OCI-LY1 (cell line): Measurements from ENCODE around the gene TCEAL9.

Experiments
- H2AFZ ChIP-seq: fragments of 200-600 bp; sonication (generic), shearing (Covaris generic); 2 replicates; pipeline ENCODE4 v1.6.0; 2014; ENCODE audit warnings: antibody characterized with exemption, mild to moderate bottlenecking, low read length
- H3F3A ChIP-seq: fragments of 200-600 bp; sonication (generic), shearing (Covaris generic); 2 replicates; pipeline ENCODE4 v1.6.0; 2014; ENCODE audit warnings: mild to moderate bottlenecking, antibody characterized with exemption, low read length, moderate library complexity; ENCODE audit not compliant: insufficient read depth
- H3K27ac ChIP-seq: fragments of 200-600 bp; sonication (generic); 2 replicates; pipeline ENCODE4 v1.5.1; 2014; ENCODE audit warnings: low read length, mixed run types, mild to moderate bottlenecking, low read depth; ENCODE audit not compliant: poor library complexity, severe bottlenecking
- H3K27me3 ChIP-seq: fragments of 200-600 bp; sonication (generic); 2 replicates; pipeline ENCODE4 v1.6.0; 2014; ENCODE audit warnings: antibody characterized with exemption, mild to moderate bottlenecking, low read length, moderate library complexity; ENCODE audit not compliant: insufficient read depth
- H3K36me3 ChIP-seq: fragments of 200-600 bp; sonication (generic); 2 replicates; pipeline ENCODE4 v1.6.1; 2014; ENCODE audit warnings: mild to moderate bottlenecking, antibody characterized with exemption, low read length, moderate library complexity, mixed read lengths; ENCODE audit not compliant: insufficient read depth
- H3K4me1 ChIP-seq: fragments of 200-600 bp; sonication (generic); 2 replicates; pipeline ENCODE4 v1.5.1; 2014; ENCODE audit warnings: mild to moderate bottlenecking, low read length, moderate library complexity; ENCODE audit not compliant: insufficient read depth, severe bottlenecking
- H3K4me2 ChIP-seq: fragments of 200-600 bp; sonication (generic), shearing (Covaris generic); 2 replicates; pipeline ENCODE4 v1.6.1; 2014; ENCODE audit warnings: low read length
- H3K4me3 ChIP-seq: fragments of 200-600 bp; sonication (generic); 2 replicates; pipeline ENCODE4 v1.5.1; 2014; ENCODE audit warnings: low read length, low read depth, mild to moderate bottlenecking, mixed read lengths; ENCODE audit not compliant: poor library complexity, severe bottlenecking
- H3K79me2 ChIP-seq: fragments of 200-600 bp; shearing (Covaris generic); 2 replicates; pipeline ENCODE4 v1.6.1; 2016; ENCODE audit warnings: mixed run types, low read length, mixed read lengths; ENCODE audit not compliant: insufficient read depth
- H3K9ac ChIP-seq: fragments of 200-600 bp; sonication (generic), shearing (Covaris generic); 2 replicates; pipeline ENCODE4 v1.6.1; 2014; ENCODE audit warnings: mild to moderate bottlenecking, low read length, mixed read lengths
- H3K9me2 ChIP-seq: fragments of 200-600 bp; sonication (generic), shearing (Covaris generic); 2 replicates; pipeline ENCODE4 v1.6.1; 2014; ENCODE audit warnings: low read depth, mild to moderate bottlenecking, low read length, mixed read lengths
- H3K9me3 ChIP-seq: fragments of 200-600 bp; shearing (Covaris generic); 2 replicates; pipeline ENCODE4 v1.6.1; 2014; ENCODE audit warnings: low read length, mixed read lengths
- H4K20me1 ChIP-seq: fragments of 200-600 bp; sonication (generic), shearing (Covaris generic); 2 replicates; pipeline ENCODE4 v1.6.0; 2016; ENCODE audit warnings: mild to moderate bottlenecking, low read length; ENCODE audit not compliant: insufficient read depth
- CTCF ChIP-seq: fragments of 200-600 bp; sonication (generic), shearing (Covaris generic); IDR thresholded peaks from 2 replicates; pipeline ENCODE4 v1.5.1; 2017; ENCODE audit warnings: mild to moderate bottlenecking, antibody characterized with exemption, low read length, moderate library complexity, mixed read lengths
- EZH2 ChIP-seq: fragments of 200-600 bp; sonication (generic), shearing (Covaris generic); IDR thresholded peaks from 2 replicates; pipeline ENCODE4 v1.8.0; 2017; ENCODE audit warnings: borderline replicate concordance, mixed run types, mild to moderate bottlenecking, antibody characterized with exemption, low read length, moderate library complexity, mixed read lengths

The TCEAL9 gene

DNA sequence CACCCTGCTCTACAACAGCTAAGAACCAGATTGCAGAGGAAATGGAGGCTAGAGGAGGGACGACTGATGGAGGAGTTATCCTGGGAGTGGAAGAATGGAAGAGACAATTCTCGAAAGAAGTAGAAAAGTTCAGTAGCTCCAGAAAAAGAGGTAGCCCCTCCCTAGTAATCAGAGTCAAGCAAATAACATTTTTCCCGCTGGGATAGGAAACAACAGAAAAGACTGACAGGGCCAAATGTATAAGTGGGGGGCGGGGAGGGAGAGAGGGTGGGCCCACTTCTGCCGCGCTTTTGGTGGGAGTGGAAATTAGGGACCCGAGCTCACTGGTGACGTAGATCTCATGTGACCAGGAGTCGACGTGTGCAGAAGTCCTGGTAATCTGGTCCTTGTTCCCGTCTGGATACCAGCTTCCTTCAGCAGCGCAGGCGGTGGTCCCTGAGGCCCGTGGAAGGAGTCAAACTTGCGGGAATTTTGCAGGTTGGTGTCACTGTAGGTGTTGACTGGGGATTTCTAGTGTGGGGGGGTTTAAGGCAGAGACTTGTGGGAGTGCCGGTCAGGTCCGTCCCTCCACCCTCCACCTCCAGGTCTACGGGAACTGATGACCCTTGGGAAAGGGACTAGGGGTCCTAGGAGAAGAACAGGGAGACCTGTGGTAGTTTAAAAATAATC, at the start of gene TCEAL9:
TCEAL9 (plus strand) TSS at position 377 of the 669 bp plus-strand sequence. CDS start 1,179 bp downstream, outside the sequence.
- Histone ChIP-seq H3K9ac (no peak within 1 kb of the TSS), H3K4me3 (peak within 1 kb of the TSS; percentile 33), H4K20me1 (no peaks in the 10 kb centered on the region), H3F3A (no peaks in the 10 kb centered on the region), H3K4me1 (no peaks in the 10 kb centered on the region), H3K79me2 (no peaks in the 10 kb centered on the region), H2AFZ (no peak within 1 kb of the TSS), H3K9me3 (no peaks in the 10 kb centered on the region), H3K36me3 (no peaks in the 10 kb centered on the region), H3K27me3 (no peaks in the 10 kb centered on the region), H3K4me2 (peak within 1 kb of the TSS; percentile 36; the same call in 1 of the 2 replicates), H3K9me2 (no peaks in the 10 kb centered on the region), H3K27ac (no peak within 1 kb of the TSS)
- no peak for TF ChIP-seq EZH2
- TF ChIP-seq CTCF, result no peak

- Histone ChIP-seq H2AFZ (no peak overlapping the region), H3K79me2 (no peaks in the 10 kb centered on the region), H3K27me3 (no peaks in the 10 kb centered on the region), H3F3A (no peaks in the 10 kb centered on the region), H3K4me3 (peak overlapping the region; percentile 82), H3K9me2 (no peaks in the 10 kb centered on the region), H3K36me3 (no peaks in the 10 kb centered on the region), H3K9me3 (no peaks in the 10 kb centered on the region), H4K20me1 (no peaks in the 10 kb centered on the region), H3K27ac (no peak overlapping the region), H3K9ac (peak overlapping the region; percentile 70), H3K4me1 (no peaks in the 10 kb centered on the region), H3K4me2 (peak overlapping the region; percentile 73)
- TF ChIP-seq CTCF (no peak), EZH2 (no peak)
Observed at GRCh38 chrX:103309860-103310554, 46.3 kb upstream of the TCEAL9 start.

GRCh38 chrX:103310555-103311398, 45.5 kb upstream of the TCEAL9 start, which contains the start of gene BEX2:
BEX2 (minus strand) TSS chrX:103310990; CDS start chrX:103309976, 1,014 bp downstream.
- TF ChIP-seq CTCF (no peak), EZH2 (no peak)
- Histone ChIP-seq H3K4me2 (peak within 1 kb of the TSS; percentile 73), H3F3A (no peaks in the 10 kb centered on the region), H3K27ac (no peak within 1 kb of the TSS), H4K20me1 (no peaks in the 10 kb centered on the region), H2AFZ (peak within 1 kb of the TSS; percentile 94), H3K79me2 (no peaks in the 10 kb centered on the region), H3K9me2 (no peaks in the 10 kb centered on the region), H3K4me3 (peak within 1 kb of the TSS; percentile 82), H3K9me3 (no peaks in the 10 kb centered on the region), H3K36me3 (no peaks in the 10 kb centered on the region), H3K9ac (peak within 1 kb of the TSS; percentile 70), H3K4me1 (no peaks in the 10 kb centered on the region), H3K27me3 (no peaks in the 10 kb centered on the region)
